ENCODE data around the gene ZBTB16. TPM values are rescaled to one million over a fixed set of nuclear protein-coding genes. Genes with fewer than 3 reads are reported as not detected.

ZBTB16 gene
- total RNA-seq, 1 donor from 2014 or later: not detected

DNA sequence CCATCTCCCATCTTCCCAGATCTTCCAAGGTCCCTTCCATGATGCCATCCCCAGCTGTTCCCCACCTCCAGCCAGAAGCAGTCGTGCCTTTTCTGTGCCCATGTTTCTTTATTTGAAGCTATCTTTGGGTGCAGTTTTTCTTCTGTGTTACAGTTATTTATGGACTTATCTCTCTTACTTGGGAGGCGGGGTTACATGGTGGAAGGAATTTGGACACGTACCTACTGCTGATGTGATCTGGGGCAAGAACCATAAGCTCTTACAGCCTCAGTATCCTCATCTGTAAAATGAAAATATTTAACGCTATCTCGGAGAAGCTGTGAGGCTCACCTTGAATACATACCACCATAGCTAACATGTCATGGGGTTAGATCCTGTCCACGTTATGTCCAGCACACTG lies 98.9 kb downstream of the ZBTB16 start:
- TF ChIP-seq, protein P1, sequence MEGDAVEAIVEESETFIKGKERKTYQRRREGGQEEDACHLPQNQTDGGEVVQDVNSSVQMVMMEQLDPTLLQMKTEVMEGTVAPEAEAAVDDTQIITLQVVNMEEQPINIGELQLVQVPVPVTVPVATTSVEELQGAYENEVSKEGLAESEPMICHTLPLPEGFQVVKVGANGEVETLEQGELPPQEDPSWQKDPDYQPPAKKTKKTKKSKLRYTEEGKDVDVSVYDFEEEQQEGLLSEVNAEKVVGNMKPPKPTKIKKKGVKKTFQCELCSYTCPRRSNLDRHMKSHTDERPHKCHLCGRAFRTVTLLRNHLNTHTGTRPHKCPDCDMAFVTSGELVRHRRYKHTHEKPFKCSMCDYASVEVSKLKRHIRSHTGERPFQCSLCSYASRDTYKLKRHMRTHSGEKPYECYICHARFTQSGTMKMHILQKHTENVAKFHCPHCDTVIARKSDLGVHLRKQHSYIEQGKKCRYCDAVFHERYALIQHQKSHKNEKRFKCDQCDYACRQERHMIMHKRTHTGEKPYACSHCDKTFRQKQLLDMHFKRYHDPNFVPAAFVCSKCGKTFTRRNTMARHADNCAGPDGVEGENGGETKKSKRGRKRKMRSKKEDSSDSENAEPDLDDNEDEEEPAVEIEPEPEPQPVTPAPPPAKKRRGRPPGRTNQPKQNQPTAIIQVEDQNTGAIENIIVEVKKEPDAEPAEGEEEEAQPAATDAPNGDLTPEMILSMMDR (IDR thresholded peaks at IDR 0.05; ENCODE audit: unreplicated experiment): no peak
- DNase-seq (ENCODE audit: low spot score in 2 of 2, unreplicated experiment in 2 of 2): no peak
- Mint-ChIP-seq H3K27me3 (ENCODE audit: low read depth) (peaks cover 91% of the 10 kb centered on the region), H3K36me3 (no peaks in the 10 kb centered on the region), H3K4me1 (peaks cover 50% of the 10 kb centered on the region), H3K27ac (no peak overlapping the region), H3K4me3 (no peak overlapping the region), H3K9me3 (no peaks in the 10 kb centered on the region)

- peaks cover 91% of the 10 kb centered on the region for H3K27me3 Mint-ChIP-seq (ENCODE audit: low read depth)
- H3K4me3 Mint-ChIP-seq: no peak overlapping the region
- no peak overlapping the region for H3K27ac Mint-ChIP-seq
- DNase-seq (ENCODE audit: low spot score in 2 of 2, unreplicated experiment in 2 of 2): no peak
- H3K36me3 Mint-ChIP-seq: no peaks in the 10 kb centered on the region
- H3K9me3 Mint-ChIP-seq: no peaks in the 10 kb centered on the region
- peaks cover 55% of the 10 kb centered on the region for H3K4me1 Mint-ChIP-seq
- TF ChIP-seq, protein P1 (IDR thresholded peaks at IDR 0.05; ENCODE audit: unreplicated experiment): no peak
These were observed 99.4 kb downstream of the ZBTB16 start for GRCh38 chr11:114158886-114159285.

DNA sequence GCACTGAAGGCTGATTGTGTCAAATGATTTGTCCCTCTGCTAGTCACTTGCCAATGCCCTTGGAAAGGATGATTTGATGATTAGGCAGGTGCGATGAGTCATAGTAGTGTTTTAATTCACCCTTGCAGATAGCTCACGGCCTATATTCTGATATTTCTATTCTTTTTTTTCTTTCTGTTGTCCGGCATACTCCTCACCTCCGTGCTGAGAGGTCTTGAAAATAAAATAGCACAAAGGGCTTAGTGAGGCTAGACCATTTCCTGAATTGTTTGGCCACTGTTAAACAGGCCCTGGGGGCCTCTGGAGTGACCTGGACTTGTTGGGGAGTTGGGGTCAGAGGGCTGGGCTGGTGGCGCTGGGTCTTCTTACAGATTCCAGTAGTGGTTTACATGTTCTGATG lies 99.8 kb downstream of the ZBTB16 start:
- Mint-ChIP-seq H3K27me3 (ENCODE audit: low read depth) (peaks cover 91% of the 10 kb centered on the region), H3K4me1 (peaks cover 58% of the 10 kb centered on the region), H3K9me3 (no peaks in the 10 kb centered on the region), H3K36me3 (no peaks in the 10 kb centered on the region), H3K4me3 (no peak overlapping the region), H3K27ac (no peak overlapping the region)
- no peak for DNase-seq (ENCODE audit: low spot score in 2 of 2, unreplicated experiment in 2 of 2)
- TF ChIP-seq, protein P1 (IDR thresholded peaks at IDR 0.05; ENCODE audit: unreplicated experiment): no peak

DNA sequence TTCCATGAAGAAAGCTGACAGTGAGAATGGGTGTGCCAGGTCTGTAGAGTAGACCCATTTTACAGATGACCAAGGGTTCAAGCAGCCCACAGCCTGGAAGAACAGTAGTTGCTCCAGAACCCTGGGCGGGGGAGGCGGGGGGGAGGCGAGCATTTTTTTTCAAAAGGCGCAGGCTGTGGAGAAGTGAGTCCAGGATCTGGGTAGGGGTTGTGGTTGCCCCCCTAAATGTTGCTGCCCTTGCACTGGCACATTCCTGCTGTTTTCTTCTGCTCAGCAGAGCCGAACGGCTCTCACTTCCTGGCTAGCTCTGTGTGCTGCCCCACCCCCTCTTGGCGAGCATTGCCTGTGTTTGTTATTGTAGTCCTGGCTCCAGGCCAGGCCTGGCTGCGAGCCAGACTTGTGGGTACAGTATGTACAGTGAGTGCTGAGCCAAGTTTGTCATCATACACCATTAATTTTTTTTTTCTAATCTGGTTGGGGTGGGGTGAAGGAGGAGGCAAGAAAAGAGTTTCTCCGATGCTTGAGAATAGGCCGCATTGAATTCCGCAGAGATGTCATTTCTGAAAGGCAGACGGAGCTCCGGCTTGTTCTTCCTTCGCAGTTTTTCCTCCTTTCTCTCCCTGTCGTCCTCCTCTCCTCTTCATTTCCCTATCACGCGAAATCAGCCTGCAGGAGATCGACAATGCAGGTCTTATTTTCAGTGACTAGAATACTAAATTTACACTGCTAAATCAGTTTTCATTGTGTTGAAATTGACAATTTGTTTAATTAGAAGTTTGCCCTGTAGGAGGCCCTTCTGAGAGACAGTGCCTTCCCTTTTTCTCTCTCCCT lies 100.5 kb downstream of the ZBTB16 start:
- Mint-ChIP-seq H3K36me3 (no peaks in the 10 kb centered on the region), H3K4me1 (peaks cover 63% of the 10 kb centered on the region), H3K4me3 (peak overlapping the region; percentile 16), H3K27ac (peak overlapping the region; percentile 71), H3K27me3 (ENCODE audit: low read depth) (peaks cover 91% of the 10 kb centered on the region), H3K9me3 (no peaks in the 10 kb centered on the region)
- TF ChIP-seq, protein P1 (IDR thresholded peaks at IDR 0.05; ENCODE audit: unreplicated experiment): no peak
- DNase-seq (ENCODE audit: low spot score in 2 of 2, unreplicated experiment in 2 of 2): peak; percentile 96 to 99

DNA sequence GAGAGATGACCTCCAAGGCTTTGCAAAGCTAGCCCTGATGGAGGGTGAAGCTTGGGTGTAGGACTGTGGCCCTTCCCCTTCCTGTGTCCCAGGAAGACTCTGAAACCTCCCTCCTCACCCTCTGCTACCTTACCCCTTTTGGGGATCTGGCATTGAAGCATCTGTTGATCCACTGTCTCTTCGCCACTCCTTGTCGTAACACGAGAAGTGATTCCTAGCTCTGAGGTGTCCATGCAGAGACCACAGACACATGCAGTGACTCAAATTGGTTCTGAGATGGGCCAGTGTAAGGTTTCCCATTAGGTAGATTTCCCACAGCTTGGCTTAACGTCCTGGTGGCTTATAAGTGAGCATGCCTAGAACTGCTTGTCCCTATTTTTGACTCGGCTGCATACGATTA lies 101.4 kb downstream of the ZBTB16 start:
- Mint-ChIP-seq H3K4me1 (peaks cover 63% of the 10 kb centered on the region), H3K9me3 (no peaks in the 10 kb centered on the region), H3K27ac (no peak overlapping the region), H3K27me3 (ENCODE audit: low read depth) (peaks cover 91% of the 10 kb centered on the region), H3K4me3 (no peak overlapping the region), H3K36me3 (no peaks in the 10 kb centered on the region)
- TF ChIP-seq, protein P1 (IDR thresholded peaks at IDR 0.05; ENCODE audit: unreplicated experiment): no peak
- DNase-seq (ENCODE audit: low spot score in 2 of 2, unreplicated experiment in 2 of 2): no peak

All from mesothelial cell of epicardium (in vitro differentiated cells).